HepG2 (cell line): ENCODE data around the gene CPXM1. TPM values are rescaled to one million over a fixed set of nuclear protein-coding genes. Genes with fewer than 3 reads are reported as not detected.

ENCODE experiments used
- AGO1 ChIP-seq: fragments of 200-400 bp; formaldehyde crosslinking; IDR thresholded peaks from 2 replicates; pipeline ENCODE4 v1.6.1; 2017; ENCODE audit warnings: mild to moderate bottlenecking, low read depth, low read length, moderate library complexity; ENCODE audit not compliant: poor library complexity, severe bottlenecking
- CENPT ChIP-seq: sonication (generic); formaldehyde crosslinking; IDR thresholded peaks from 2 replicates; pipeline ENCODE4 v1.8.0; 2022; ENCODE audit warnings: low read depth, mild to moderate bottlenecking, moderate library complexity, missing genetic modification reagents
- FOXM1 ChIP-seq: sonication (generic); formaldehyde crosslinking; IDR thresholded peaks from 2 replicates; pipeline ENCODE4 v1.5.0; 2020; ENCODE audit warnings: missing genetic modification reagents
- HOXA9 ChIP-seq: sonication (generic); formaldehyde crosslinking; IDR thresholded peaks from 2 replicates; pipeline ENCODE4 v1.8.1; 2022; ENCODE audit warnings: missing genetic modification reagents, mild to moderate bottlenecking, moderate library complexity, borderline replicate concordance
- RFXAP ChIP-seq: sonication (generic); formaldehyde crosslinking; IDR thresholded peaks from 2 replicates; pipeline ENCODE4 v1.4.0; 2020; ENCODE audit warnings: missing genetic modification reagents, borderline replicate concordance
- SP2 ChIP-seq: sonication (generic); formaldehyde crosslinking; IDR thresholded peaks from 2 replicates; pipeline ENCODE4 v1.5.1; 2020; ENCODE audit warnings: mild to moderate bottlenecking, missing genetic modification reagents
- TCF7L2 ChIP-seq: IDR thresholded peaks from 2 replicates; pipeline ENCODE4 v1.6.1; 2011; ENCODE audit warnings: mild to moderate bottlenecking, low read depth, low read length, moderate library complexity
- U2AF2 ChIP-seq: fragments of 200-400 bp; formaldehyde crosslinking; IDR thresholded peaks from 2 replicates; pipeline ENCODE4 v1.6.1; 2017; ENCODE audit warnings: low read depth, mild to moderate bottlenecking, low read length
- ZBTB7B ChIP-seq: sonication (generic); formaldehyde crosslinking; IDR thresholded peaks from 2 replicates; pipeline ENCODE4 v1.4.0; 2020; ENCODE audit warnings: missing genetic modification reagents
- ZNF549 ChIP-seq: sonication (generic); formaldehyde crosslinking; IDR thresholded peaks from 2 replicates; pipeline ENCODE4 v1.5.0; 2020; ENCODE audit warnings: missing genetic modification reagents
- ZNF557 ChIP-seq: sonication (generic); formaldehyde crosslinking; IDR thresholded peaks from 2 replicates; pipeline ENCODE4 v1.4.0; 2020; ENCODE audit warnings: missing genetic modification reagents
- ZNF672 ChIP-seq: sonication (generic); formaldehyde crosslinking; IDR thresholded peaks from 2 replicates; pipeline ENCODE4 v1.8.1; 2022; ENCODE audit warnings: missing genetic modification reagents
- ZNF740 ChIP-seq: sonication (generic); formaldehyde crosslinking; IDR thresholded peaks from 2 replicates; pipeline ENCODE4 v1.4.0; 2020; ENCODE audit warnings: missing genetic modification reagents
- ZNF776 ChIP-seq: sonication (generic); formaldehyde crosslinking; IDR thresholded peaks from 2 replicates; pipeline ENCODE4 v1.4.0; 2020; ENCODE audit warnings: mild to moderate bottlenecking, missing genetic modification reagents
- polyA plus RNA-seq, 8 experiments: library from polyadenylated mRNA; depleted of rRNA in 3 of 8; stranded (reverse) in 7 of 8; unstranded in 1 of 8; fragments of >200 nt; fragmentation: Illumina TruSeq in 4 of 8; extraction: Trizol in 4 of 8; gene quantifications; 2 replicates each; pipeline versions ENCODE4 v1.2.1 to v1.2.3, GENCODE V29; 2011 to 2016; ENCODE audit warnings: low read depth in 4 of 8, missing spikeins in 1 of 8, mixed read lengths in 1 of 8; ENCODE audit not compliant: insufficient read depth in 1 of 8
- total RNA-seq, 5 experiments: library from RNA; depleted of rRNA; stranded (reverse); fragments of >200 nt; fragmentation: Illumina TruSeq; extraction: Trizol; gene quantifications; 2 replicates each; pipeline ENCODE4 v1.2.3, GENCODE V29; 2016; ENCODE audit warnings: low read depth in 1 of 5
- TF ChIP-seq, protein P1 (sequence below): IDR thresholded peaks from 2 replicates; pipeline ENCODE4 v1.6.1; 2016; ENCODE audit warnings: missing compliant biosample characterization, missing genetic modification reagents, borderline replicate concordance
- TF ChIP-seq, protein P2 (sequence below): sonication (generic); formaldehyde crosslinking; IDR thresholded peaks from 2 replicates; pipeline ENCODE4 v1.4.0; 2020; ENCODE audit warnings: missing genetic modification reagents
- TF ChIP-seq, protein P3 (sequence below): sonication (generic); formaldehyde crosslinking; IDR thresholded peaks from 2 replicates; pipeline ENCODE4 v1.5.1; 2020; ENCODE audit warnings: mild to moderate bottlenecking, missing genetic modification reagents, moderate library complexity

CPXM1 gene
- total and polyA plus RNA-seq, 2 of the 13 experiments (the other 11 are each of a cell fraction or from before 2014, with no cell fraction given), result 0.07 TPM; not detected in 1

GRCh38 chr20:2751878-2752566 lies 48.4 kb downstream of the CPXM1 start (continued):
- TF ChIP-seq TCF7L2, result no peak
- peak; percentile 53; the same call in 1 of the 2 replicates for TF ChIP-seq HOXA9 (CRISPR knock-in tag)
- no peak for TF ChIP-seq ZNF549 (CRISPR knock-in tag)
- TF ChIP-seq U2AF2, result no peak
- TF ChIP-seq CENPT (CRISPR knock-in tag), result 0 out of 2 replicates have a peak, but pooled peaks have one; percentile 20
- TF ChIP-seq ZNF557 (CRISPR knock-in tag), result no peak
- peak; percentile 71; the same call in 1 of the 2 replicates for TF ChIP-seq ZNF740 (CRISPR knock-in tag)
- TF ChIP-seq, protein P1, sequence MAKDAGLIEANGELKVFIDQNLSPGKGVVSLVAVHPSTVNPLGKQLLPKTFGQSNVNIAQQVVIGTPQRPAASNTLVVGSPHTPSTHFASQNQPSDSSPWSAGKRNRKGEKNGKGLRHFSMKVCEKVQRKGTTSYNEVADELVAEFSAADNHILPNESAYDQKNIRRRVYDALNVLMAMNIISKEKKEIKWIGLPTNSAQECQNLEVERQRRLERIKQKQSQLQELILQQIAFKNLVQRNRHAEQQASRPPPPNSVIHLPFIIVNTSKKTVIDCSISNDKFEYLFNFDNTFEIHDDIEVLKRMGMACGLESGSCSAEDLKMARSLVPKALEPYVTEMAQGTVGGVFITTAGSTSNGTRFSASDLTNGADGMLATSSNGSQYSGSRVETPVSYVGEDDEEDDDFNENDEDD, result peak; percentile 47
- TF ChIP-seq ZNF672 (CRISPR knock-in tag), result 0 out of 2 replicates have a peak, but pooled peaks have one; percentile 61
- TF ChIP-seq SP2 (CRISPR knock-in tag), result peak; percentile 39; the same call in 1 of the 2 replicates
- TF ChIP-seq FOXM1 (CRISPR knock-in tag), result 0 out of 2 replicates have a peak, but pooled peaks have one; percentile 5
- peak; percentile 19 for TF ChIP-seq AGO1
- TF ChIP-seq ZBTB7B (CRISPR knock-in tag), result 0 out of 2 replicates have a peak, but pooled peaks have one; percentile 7
- TF ChIP-seq ZNF776 (CRISPR knock-in tag), result peak; percentile 18; the same call in 1 of the 2 replicates
- TF ChIP-seq, protein P2, sequence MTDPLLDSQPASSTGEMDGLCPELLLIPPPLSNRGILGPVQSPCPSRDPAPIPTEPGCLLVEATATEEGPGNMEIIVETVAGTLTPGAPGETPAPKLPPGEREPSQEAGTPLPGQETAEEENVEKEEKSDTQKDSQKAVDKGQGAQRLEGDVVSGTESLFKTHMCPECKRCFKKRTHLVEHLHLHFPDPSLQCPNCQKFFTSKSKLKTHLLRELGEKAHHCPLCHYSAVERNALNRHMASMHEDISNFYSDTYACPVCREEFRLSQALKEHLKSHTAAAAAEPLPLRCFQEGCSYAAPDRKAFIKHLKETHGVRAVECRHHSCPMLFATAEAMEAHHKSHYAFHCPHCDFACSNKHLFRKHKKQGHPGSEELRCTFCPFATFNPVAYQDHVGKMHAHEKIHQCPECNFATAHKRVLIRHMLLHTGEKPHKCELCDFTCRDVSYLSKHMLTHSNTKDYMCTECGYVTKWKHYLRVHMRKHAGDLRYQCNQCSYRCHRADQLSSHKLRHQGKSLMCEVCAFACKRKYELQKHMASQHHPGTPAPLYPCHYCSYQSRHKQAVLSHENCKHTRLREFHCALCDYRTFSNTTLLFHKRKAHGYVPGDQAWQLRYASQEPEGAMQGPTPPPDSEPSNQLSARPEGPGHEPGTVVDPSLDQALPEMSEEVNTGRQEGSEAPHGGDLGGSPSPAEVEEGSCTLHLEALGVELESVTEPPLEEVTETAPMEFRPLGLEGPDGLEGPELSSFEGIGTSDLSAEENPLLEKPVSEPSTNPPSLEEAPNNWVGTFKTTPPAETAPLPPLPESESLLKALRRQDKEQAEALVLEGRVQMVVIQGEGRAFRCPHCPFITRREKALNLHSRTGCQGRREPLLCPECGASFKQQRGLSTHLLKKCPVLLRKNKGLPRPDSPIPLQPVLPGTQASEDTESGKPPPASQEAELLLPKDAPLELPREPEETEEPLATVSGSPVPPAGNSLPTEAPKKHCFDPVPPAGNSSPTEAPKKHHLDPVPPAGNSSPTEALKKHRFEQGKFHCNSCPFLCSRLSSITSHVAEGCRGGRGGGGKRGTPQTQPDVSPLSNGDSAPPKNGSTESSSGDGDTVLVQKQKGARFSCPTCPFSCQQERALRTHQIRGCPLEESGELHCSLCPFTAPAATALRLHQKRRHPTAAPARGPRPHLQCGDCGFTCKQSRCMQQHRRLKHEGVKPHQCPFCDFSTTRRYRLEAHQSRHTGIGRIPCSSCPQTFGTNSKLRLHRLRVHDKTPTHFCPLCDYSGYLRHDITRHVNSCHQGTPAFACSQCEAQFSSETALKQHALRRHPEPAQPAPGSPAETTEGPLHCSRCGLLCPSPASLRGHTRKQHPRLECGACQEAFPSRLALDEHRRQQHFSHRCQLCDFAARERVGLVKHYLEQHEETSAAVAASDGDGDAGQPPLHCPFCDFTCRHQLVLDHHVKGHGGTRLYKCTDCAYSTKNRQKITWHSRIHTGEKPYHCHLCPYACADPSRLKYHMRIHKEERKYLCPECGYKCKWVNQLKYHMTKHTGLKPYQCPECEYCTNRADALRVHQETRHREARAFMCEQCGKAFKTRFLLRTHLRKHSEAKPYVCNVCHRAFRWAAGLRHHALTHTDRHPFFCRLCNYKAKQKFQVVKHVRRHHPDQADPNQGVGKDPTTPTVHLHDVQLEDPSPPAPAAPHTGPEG (CRISPR knock-in tag), result peak; percentile 74
- TF ChIP-seq, protein P3, sequence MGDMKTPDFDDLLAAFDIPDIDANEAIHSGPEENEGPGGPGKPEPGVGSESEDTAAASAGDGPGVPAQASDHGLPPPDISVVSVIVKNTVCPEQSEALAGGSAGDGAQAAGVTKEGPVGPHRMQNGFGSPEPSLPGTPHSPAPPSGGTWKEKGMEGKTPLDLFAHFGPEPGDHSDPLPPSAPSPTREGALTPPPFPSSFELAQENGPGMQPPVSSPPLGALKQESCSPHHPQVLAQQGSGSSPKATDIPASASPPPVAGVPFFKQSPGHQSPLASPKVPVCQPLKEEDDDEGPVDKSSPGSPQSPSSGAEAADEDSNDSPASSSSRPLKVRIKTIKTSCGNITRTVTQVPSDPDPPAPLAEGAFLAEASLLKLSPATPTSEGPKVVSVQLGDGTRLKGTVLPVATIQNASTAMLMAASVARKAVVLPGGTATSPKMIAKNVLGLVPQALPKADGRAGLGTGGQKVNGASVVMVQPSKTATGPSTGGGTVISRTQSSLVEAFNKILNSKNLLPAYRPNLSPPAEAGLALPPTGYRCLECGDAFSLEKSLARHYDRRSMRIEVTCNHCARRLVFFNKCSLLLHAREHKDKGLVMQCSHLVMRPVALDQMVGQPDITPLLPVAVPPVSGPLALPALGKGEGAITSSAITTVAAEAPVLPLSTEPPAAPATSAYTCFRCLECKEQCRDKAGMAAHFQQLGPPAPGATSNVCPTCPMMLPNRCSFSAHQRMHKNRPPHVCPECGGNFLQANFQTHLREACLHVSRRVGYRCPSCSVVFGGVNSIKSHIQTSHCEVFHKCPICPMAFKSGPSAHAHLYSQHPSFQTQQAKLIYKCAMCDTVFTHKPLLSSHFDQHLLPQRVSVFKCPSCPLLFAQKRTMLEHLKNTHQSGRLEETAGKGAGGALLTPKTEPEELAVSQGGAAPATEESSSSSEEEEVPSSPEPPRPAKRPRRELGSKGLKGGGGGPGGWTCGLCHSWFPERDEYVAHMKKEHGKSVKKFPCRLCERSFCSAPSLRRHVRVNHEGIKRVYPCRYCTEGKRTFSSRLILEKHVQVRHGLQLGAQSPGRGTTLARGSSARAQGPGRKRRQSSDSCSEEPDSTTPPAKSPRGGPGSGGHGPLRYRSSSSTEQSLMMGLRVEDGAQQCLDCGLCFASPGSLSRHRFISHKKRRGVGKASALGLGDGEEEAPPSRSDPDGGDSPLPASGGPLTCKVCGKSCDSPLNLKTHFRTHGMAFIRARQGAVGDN (CRISPR knock-in tag), result peak; percentile 74
- TF ChIP-seq RFXAP (CRISPR knock-in tag), result peak; percentile 18; the same call in 1 of the 2 replicates
